ENCODE data around the gene MPV17L2.
"Not testable (repeated sequence)": the region's sequence is repeated elsewhere in the genome, so short reads cannot be mapped to it uniquely, and the experiment has no call there.

- TF ChIP-seq CTCF, POLR2A (IDR thresholded peaks at IDR 0.05): not testable (repeated sequence)
Measured at GRCh38 chr19:18209912-18210311, 16.9 kb downstream of the MPV17L2 start.

Data from thyroid gland (tissue), 4 donors.